Renal cortex interstitium (tissue), 11 donors: ENCODE measurements around the gene ACYP2. TPM values are rescaled to one million over a fixed set of nuclear protein-coding genes. Genes with fewer than 3 reads are reported as not detected.
A peak's percentile ranks its signal among the peaks of the same experiment; 100 is the strongest.
"Not testable (repeated sequence)": the region's sequence is repeated elsewhere in the genome, so short reads cannot be mapped to it uniquely, and the experiment has no call there.

Experiments
- DNase-seq, 11 donors: peaks; one replicate each; pipeline ENCODE4 v3.0.0-alpha.2; 2013; ENCODE audit warnings: low read depth in 9 of 11, low spot score in 4 of 11; ENCODE audit errors: extremely low read depth in 1 of 11
- polyA plus RNA-seq, 3 donors: library from polyadenylated mRNA; unstranded; fragments of 120-200 nt; gene quantifications; one replicate each; pipeline ENCODE4 v1.2.1, GENCODE V29; 2013; ENCODE audit not compliant: insufficient read length in 3 of 3

ACYP2 gene
- polyA plus RNA-seq, 3 donors: 16.7 to 20.8 (median 19.8) TPM

DNA sequence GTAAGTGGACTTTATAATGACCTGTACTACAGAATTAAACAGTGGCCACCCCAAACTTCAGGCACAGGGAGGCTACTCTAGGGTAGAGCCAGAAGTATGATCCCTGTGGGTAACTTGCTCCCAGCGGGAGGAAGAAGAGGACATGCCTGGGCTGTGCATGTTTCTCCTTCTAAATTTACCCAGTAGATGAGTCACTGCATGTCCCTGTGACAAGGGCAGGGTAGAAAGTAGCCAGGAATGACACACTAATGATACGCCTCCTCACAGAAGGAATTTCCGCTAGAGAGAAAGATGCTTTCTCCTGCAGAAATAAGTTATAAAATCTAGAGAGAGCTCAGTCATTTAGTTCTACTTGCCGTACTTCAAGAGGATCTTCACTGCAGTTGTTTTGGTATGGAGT is 7.5 kb downstream of the ACYP2 start:
- no peak for DNase-seq

DNA sequence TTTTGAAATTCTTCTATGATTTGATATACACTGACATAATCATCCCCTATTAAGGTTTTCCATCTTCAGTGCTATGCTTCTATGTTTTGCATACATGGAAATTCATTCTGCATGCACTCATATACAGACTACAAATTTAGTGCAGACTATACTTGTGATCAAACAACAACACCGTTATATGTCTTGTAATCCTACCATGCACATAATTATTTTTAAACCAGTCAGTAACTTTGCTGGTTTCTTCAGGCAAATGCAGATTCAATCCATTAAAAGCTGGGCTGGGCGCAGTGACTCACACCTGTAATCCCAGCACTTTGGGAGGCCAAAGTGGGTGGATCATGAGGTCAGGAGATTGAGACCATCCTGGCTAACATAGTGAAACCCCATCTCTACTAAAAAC is 11.8 kb downstream of the ACYP2 start:
- not testable (repeated sequence) for DNase-seq

DNA sequence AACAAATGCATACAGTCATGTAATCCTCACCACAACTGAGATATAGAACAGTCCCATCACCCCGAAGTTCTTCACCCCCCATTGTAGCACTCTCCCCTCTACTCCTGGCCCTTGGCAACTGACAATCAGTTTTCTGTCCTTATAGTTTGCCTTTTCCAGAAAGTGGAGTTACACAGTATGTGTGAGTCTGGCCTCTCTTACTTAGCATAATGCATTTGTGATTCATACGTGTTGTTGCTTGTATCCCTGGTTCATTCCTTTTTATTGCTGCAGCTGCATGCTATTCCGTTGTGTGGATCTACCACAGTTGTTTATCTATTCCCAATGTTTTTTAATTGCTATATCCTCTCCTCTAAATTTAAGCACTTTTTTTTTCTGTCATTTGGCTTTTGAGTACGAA is 17.6 kb downstream of the ACYP2 start:
- no peak for DNase-seq

DNA sequence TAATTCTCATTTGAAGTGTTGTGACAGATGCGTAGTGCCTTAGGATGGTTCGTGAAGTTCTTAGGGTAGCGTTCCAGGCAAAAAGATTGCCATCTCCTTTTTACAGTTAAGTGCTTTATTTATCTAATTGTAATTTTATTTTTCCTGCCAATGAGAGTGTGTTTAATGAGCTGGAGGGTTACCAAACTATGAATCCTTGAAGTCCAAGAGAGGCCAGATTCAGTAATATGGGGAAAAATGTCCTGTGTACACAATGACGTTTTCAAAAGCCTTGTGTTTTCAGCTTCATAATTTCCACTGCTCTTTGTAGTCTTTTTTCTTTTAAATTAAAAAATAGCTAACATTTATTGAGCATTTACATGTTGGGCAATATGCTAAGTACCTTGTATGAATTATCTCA is 23.8 kb downstream of the ACYP2 start:
- DNase-seq: no peak

DNA sequence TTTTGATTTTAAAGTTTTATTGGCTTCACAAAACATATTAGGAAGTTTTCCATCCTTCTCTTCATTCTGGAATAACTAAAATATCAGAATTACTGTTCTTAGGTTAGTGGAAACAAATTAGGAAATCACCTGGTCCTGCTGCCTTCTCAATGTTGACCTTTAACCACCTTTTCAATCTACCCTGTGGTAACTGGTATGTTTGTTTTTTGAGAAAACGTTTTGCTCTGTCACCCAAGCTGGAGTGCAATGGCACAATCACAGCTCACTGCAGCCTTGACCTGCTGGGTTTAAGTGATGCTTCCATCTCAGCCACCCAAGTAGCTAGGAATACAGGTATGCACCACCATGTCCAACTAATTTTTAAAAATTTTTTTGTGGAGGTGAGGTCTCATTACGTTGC is 28.4 kb downstream of the ACYP2 start:
- no peak for DNase-seq

DNA sequence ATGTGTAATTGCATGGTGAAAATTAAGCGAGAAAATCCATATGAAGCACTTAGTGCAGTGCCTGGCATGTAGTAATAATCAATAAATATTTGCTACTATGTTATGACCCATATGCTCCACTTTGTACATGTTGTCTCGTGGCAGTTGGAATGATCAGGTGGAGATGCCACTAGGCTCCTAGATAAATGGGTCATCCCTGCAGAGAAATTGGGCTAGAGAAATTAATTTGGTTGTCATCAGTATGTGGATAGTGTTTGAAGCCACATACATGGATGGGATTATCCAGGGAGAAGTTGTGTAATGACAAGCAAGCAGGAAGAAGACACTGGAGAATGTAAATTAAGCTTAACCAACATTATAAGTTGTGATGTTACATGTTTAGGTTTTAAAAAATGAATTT is 33.0 kb downstream of the ACYP2 start:
- DNase-seq: no peak

DNA sequence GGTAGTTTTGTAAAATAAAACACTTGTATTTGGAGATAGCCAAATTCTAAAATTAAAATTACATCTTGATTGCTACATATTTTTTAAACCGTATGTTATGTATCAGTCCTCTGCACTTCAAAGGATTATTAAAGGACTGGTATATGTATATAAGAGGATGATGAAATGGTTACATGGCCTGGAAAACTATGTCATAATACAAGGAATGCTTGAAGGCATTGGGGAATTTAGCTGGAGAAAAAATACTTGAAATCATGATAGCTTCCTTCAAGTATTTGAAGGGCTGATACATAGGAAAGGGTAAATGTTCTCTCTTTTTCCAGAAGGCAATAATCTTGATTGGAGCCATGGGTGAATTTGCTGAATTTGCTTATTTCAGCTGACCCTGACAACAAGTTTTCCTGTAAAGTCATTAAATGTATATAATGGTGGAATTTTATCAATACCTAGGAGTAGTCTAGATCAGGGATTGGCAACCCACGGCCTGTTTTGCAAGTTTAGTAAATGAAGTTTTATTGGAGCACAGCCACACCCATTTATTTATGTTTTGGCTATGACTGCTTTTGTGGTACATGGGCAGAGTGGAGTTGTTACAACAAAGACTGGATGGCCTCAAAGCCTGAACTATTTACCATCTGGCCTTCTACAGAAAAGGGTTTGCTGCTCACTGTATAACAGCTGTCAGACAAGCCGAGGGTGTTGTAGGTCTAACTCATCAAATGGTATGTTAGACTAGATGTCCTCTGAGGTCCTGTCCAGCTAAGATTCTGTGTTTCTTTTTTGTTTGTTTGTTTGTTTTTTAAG is 34.4 kb downstream of the ACYP2 start:
- DNase-seq: no peak

DNA sequence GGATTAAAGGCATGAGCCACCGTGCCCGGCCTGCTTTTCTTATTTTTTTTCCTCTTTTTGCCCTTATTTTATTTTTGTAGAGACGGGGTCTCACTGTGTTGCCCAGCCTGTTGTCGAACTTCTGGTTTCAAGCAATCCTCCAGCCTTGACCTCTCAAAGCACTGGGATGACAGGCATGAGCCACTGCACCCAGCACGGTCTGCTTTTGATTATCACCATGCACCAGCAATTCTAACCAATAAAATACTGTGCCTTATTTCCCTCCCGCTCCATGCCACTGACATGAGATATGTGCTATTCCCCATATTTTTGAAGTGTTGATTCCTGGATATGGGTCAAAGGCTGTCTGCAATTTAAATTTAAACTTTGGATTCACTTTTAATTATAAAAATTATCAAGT is 42.9 kb downstream of the ACYP2 start:
- DNase-seq: no peak

DNA sequence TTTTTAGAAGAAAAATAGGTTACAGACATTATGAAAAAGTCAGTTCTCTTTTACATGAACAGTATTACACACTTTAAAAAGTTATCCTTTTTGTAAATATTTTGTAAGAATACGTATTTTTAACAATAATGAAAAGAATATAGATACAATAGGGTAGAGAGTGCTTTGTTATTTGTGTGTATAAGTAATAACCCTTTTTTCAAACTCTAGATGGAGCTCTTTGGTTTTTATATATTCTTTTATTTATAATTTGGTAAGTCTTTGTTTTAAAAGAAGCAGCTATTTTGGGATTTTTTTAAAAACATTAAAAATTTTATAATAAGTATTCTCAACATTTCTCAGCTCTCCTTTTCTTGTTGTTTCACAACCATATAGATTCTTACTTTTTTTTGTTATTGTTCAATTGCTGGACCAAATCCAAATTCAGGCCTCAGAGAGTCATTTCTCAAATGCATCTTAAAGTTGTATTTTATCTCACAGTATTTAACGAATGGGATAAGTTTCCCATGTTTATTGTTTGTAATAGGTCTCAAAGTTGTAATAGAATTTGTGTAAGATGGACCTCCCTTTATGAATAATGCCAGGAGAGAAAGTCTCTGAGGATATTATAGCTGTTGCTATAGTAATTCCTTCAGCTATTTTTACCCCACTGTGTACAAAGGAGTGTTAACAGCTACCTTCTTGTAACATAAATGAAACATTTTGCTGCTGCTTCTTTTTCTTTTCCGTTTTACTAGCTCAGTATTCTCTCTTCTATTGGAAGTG is 46.4 kb downstream of the ACYP2 start:
- DNase-seq: no peak

DNA sequence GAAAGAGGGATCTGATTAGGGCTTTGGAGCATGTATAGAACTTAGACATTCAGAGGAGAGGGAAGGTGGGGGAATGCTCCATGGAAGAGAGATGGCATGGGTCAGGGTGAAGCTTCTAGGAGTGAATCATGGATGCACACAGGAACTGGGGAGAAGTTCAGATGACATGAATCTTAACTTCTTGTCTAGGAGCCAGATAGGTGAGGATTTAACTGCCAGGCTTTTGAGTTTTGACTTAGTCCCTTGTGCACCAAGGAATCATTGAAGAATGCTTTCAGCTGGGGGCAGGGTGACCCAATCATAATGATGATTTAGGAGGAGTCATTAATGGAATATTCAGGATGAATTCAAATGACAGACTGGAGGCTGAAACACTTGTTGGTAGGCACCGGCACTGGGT is 48.7 kb downstream of the ACYP2 start:
- DNase-seq: no peak

DNA sequence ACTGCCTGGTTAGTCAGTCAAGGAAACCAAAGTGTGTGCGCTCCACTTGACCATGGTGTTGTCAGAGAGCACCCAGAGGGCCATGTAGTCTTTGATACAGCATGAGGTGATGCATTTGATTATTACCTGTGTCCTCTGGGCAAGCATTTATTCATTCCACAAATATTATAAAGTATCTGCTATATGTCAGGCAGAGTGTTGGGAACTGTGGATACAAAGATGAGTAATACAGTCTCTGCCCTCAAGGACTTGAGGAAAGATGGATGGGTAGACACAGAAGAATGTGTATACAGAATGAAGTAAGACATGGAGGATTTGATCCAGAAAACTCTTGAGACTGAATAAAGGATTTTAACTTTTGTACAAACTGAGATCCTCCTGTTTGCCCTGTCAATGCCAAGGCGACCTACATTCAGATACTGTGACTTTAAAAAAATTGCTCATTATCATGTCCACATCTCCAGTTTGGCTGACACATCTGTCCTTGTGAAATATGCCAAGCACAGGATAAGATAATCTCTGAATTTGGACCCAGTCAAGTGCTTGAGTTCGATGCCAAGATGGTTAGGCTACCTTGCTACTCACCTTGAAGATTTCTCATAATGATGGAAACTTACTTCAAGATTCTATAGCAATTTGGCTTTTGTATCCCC is 50.8 kb downstream of the ACYP2 start:
- DNase-seq: no peak

DNA sequence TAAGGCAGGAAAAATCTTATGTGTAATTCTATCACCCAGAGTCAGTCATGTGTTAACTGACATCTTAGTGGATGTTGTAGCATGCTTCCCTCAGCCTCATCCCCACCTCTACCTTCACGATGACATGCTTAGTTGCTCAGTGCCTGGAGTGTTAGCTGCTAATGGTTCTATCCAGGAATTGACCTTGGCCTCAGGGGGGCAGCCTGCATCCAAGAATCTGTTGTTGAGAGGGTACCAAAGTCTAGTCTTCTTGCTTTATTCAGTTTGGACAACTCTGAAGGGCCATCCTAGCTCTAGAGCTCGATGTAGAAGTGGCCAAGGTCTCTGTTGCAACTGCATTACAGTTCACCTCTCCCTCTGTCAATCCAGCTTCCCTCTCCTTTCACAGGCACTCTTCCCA is 61.2 kb downstream of the ACYP2 start:
- peak; percentile 3 to 29 (median 25) for DNase-seq

DNA sequence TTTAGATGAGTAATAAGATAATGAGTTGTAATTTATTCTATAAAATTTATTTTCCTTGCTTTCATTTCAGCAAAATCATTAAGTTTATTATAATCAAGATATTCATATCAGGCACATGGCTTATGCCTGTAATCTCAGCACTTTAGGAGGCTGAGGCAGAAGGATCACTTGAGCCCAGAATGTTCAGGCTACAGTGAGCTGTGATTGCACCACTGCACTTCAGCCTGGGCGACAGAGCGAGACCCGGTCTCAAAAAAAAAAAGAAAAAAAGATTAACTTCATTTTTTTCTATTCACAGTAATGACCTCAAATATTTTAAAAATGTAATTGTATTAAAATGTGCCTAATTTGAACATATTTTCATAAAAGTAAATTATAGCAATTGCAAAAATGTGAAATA is 67.9 kb downstream of the ACYP2 start:
- no peak for DNase-seq

DNA sequence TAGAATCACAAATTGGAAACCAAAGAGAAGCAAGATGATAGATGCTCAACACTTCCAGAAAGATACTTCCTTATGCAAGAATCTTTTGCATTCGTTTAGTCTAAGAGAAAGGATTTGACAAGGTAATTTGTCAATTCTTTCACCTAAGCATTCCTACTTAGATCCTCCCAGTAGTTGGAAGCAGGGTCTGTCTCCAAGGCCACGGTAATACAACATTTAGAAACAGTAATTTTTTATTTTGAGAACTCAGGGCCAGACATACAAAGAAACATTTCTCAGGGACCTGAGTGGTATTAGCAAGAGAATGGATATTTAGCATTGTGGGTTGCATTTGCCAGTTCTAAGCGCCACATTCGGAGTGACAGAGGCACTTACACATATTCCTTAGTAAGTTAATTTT is 68.6 kb downstream of the ACYP2 start:
- no peak for DNase-seq

DNA sequence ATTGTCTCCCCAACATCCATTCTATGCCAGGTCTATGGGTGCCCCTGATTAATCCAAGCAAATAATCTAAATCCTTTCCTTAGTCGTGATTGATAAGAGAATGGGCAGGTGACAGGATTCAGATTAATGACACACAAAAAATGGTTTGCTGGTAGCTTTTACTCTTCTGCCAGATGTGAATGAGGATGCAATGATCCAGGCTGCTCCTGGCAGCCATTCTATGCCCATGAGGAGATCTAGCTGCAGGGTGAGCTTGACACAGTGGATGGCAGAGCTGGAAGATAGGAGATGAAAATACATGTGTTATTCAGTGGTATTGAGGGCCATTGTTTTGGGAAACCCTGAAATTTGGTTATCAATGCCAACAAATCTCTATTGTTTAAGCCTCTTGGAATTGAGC is 69.7 kb downstream of the ACYP2 start:
- no peak for DNase-seq

DNA sequence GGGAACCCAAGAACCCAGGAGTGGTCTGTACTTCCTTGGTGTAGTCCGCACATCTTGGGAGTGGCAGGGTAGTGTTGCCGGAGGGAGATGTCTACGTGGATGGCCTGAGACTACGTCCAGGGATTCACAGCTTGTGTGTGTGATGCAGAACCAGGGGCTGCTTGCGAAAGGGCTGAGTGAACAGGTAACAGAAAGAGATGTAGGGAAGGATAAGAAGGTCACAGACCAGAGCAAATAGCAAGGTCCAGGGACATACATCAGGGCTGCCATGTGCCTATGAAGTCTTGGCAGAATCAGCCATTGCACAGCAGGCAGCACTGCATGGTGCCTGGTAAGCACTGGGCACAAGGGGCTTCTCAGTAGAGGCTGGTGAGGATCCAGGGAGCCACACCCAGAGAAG is 71.9 kb downstream of the ACYP2 start:
- no peak for DNase-seq

DNA sequence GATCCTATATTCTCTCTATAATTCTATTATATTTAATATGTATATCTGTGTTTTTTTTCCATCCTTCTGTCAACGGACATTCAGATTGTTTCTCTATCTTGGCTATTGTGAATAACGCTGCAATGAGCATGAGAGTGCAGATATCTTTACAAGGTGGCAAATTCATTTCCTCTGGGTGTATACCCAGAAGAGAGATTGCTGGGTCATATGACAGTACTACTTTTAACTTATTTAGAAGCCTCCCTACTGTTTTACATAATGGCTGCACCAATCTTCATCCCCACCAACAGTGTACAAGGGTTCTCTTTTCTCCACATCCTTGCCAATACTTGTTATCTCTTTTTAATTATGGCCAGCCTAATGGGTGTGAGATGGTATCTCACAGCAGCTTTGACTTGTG is 74.1 kb downstream of the ACYP2 start:
- no peak for DNase-seq

DNA sequence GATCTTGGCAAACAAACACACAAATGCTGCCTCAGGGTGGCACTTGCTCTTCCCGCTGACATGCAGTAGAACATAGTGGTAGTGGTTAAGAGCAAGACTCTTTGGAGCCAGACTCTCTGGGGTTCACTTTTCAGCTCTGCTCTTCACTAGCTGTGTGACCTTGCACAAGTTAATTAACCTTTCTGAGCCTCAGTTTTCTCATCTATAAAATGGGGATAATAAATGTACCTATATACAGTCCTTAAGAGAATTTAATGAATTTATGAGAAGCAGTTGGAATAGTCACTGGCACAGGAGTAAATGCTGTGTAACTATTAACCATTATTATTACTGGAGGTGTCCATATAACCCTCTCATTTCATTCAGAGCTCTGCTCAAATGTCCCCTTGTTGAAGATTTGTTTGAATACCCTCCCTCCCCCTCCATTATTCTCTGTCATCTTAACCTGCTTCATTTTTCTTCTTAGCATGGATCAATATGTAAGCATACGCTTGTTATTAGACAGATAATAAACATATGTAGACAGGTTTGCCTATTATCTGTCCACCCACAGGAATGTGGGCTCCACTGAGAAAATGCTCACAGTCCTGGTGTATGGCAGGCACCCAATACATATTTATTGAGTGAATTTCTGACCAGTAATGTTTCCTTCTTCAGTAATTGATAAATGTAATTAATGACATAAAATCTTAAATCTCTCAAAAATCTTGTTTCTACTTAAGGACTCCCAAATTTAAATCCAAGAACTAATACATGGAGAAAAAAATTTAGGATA is 76.1 kb downstream of the ACYP2 start:
- no peak for DNase-seq
